HG03575 (cell line): ENCODE measurements around the gene BLTP3A.
"Not testable (repeated sequence)": the region's sequence is repeated elsewhere in the genome, so short reads cannot be mapped to it uniquely, and the experiment has no call there.

Source experiments
- ATAC-seq: cut with Tn5 transposase; IDR thresholded peaks from one replicate; pipeline ENCODE4 v1.9.1; 2021; ENCODE audit not compliant: unreplicated experiment, insufficient number of reproducible peaks, low FRiP score; ENCODE audit errors: extremely low read depth

Gene BLTP3A, protein sequence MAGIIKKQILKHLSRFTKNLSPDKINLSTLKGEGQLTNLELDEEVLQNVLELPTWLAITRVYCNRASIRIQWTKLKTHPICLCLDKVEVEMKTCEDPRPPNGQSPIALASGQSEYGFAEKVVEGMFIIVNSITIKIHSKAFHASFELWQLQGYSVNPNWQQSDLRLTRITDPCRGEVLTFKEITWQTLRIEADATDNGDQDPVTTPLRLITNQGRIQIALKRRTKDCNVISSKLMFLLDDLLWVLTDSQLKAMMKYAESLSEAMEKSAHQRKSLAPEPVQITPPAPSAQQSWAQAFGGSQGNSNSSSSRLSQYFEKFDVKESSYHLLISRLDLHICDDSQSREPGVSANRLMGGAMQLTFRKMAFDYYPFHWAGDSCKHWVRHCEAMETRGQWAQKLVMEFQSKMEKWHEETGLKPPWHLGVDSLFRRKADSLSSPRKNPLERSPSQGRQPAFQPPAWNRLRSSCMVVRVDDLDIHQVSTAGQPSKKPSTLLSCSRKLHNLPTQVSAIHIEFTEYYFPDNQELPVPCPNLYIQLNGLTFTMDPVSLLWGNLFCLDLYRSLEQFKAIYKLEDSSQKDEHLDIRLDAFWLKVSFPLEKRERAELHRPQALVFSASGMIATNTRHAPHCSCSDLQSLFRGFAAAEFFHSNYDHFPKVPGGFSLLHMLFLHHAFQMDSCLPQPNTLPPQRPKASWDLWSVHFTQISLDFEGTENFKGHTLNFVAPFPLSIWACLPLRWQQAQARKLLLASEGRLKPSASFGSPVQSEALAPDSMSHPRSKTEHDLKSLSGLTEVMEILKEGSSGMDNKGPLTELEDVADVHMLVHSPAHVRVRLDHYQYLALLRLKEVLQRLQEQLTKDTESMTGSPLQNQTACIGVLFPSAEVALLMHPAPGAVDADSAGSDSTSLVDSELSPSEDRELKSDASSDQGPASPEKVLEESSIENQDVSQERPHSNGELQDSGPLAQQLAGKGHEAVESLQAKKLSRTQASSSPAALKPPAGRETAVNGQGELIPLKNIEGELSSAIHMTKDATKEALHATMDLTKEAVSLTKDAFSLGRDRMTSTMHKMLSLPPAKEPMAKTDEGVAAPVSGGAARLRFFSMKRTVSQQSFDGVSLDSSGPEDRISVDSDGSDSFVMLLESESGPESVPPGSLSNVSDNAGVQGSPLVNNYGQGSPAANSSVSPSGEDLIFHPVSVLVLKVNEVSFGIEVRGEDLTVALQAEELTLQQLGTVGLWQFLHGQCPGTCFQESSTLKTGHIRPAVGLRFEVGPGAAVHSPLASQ (N-terminal part only)

DNA sequence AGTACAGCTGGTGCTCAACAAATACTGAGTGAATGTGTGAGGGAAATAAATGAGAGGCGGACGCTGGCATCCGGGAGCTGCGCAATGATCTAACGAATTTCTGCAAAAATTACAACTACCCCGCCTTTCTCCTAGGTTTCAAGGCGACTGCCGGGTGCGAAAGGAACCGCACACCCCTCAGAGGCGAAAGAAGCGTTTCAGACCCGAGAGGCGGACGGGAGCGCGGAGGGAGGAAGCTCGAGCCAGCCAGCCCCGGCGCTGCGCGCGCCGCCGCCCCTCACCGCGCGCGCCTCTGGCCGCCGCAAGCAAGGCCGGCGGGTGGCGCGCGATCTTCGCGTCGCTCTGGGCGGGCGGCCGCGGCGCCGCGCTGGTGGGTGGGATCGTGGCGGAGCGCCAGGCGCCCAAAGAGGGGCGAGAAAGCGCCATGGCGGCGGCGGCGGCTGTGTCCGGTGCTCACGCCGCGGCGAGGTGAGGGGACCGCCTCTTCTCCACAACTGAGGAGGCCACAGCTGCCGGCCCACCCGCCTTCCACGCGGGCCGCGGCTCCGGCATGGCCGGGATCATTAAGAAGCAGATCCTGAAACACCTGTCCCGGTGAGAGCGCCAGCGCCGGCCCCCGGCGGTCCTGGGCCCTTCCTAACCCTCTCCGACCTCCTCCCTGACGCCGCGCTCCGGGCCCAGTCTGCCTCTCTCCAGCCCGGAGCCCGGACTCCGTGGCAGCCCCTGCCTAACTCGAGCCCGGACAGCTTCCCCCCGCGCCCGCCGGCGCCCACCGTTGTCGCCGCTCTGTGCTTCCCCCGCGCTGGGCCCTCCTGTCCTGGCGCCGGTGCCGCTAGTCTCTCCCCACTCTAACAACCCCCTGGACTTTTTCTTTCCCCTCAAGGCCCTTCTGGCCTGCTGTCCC, at the start of gene BLTP3A:
TSS of gene BLTP3A (plus strand) at position 383 of the 904 bp plus-strand sequence. CDS start at position 551, 168 bp downstream.
- ATAC-seq = no peak

DNA sequence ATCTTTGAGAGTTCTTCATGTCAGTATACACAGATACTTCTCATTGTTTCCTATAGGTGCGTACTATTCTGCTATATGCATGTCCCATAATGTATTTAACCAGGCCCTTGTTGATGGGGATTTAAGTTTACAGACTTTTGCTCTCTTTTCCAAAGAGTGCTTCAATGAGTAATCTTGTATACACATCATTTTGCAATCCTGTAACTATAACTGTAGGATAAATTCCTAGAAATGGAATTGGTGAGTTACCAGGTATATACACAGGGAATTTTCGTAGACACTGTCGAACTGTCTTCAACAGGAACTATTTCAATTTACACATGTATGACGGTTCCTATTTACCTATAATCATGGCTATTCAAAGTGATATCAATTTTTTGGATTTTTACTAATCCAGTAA, 49.8 kb upstream of the BLTP3A start:
- no peak for ATAC-seq

DNA sequence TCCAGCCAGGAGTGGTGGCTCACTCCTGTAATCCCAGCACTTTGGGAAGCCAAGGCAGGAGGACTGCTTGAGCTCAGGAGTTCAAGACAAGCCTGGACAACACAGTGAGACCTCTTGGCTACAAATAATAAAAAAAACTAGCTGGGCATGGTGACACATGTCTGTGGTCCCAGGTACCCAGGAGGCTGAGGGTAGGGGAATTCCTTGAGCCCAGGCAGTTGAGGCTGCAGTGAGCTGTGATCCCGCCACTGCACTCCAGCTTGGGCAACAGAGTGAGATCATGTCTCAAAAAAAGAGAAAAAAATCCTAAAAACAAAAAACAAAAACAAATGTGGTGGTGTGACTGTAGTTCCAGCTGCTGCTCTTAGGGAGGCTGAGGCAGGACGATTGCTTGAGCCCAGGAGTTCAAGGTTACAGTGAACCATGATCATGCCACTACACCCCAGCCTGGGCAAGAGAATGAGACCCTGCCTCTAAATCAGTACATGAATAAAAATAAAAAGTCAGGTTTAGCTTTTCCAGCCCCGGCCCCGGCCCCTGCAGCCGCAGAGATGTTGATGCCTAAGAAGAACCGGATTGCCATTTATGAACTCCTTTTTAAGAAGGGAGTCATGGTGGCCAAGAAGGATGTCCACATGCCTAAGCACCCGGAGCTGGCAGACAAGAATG, 48.1 kb upstream of the BLTP3A start:
- ATAC-seq = no peak

DNA sequence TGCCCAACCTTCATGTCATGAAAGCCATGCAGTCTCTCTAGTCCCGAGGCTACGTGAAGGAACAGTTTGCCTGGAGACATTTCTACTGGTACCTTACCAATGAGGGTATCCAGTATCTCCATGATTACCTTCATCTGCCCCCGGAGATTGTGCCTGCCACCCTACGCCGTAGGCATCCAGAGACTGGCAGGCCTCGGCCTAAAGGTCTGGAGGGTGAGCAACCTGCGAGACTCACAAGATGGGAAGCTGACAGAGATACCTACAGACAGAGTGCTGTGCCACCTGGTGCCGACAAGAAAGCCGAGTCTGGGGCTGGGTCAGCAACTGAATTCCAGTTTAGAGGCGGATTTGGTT, 47.6 kb upstream of the BLTP3A start:
- ATAC-seq = not testable (repeated sequence)

DNA sequence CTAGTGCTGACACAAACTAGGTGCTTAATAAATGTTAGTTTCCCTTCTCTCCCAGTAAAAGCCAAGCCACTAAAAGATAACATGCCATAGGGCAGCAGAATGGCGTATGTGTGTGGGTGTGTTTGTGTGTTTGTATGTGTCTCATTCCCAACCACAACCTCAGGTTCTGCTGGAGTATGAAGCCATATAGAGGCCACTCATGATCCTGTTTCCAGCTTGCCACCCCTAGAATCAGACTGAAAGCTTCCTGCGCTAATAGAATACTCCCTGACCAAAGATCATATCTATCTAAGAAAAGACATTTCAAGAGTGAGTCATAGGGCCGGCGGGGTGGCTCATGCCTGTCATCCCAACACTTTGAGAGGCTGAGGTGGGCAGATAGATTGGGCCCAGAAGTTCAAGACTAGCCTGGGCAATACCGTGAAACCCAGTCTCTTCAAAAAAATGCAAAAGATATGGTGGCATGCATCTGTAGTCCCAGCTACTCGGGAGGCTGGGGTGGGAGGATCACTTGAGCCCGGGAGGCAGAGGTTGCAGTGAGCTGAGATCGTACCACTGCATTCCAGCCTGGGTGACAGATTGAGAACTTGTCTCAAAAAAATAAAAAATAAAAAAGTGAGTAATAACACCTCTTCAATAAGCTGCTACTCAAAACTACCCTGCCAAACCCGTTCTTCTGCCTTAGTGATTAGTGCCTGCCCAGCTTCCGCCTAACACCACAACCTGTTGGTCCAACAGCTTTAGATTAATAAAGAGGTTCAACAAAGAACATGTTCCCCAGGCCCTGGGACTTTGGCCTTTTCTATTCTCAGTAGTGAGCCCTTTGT, 46.4 kb upstream of the BLTP3A start:
- ATAC-seq = no peak

DNA sequence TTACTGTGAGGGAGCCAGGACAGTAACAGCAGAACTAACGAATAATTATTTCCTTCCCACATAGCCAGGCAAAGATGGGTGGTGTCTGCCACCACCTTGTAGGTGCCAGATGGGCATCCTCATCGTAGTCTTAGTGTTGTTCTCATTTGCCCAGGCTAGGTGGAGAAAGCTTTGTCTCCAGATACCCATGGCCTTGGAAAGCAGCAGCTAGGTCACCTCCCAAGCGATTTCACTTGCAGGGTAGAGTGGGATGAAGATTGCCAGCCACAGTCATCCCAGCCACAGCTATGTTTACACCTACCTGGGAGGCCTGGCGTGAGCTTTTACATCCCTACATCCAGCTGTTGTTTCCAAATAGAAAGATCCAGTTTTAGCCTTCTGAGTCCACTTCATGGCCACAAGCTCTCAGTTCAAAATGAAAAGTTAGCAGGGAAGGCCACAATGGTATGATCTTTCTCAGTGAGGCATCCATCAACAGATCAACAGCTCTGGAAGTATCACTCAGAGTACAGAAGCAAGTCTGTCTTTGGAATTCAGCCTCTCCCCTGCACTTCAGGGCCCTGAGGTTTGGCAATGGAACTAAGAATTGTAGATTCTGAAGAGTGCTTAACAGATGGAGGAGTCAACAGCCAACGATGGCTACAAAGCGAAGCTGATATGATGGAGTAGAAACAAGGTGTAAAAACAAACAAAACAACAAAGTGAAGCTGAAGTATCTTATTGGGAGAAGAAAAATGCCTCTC, 45.6 kb upstream of the BLTP3A start:
- no peak for ATAC-seq

DNA sequence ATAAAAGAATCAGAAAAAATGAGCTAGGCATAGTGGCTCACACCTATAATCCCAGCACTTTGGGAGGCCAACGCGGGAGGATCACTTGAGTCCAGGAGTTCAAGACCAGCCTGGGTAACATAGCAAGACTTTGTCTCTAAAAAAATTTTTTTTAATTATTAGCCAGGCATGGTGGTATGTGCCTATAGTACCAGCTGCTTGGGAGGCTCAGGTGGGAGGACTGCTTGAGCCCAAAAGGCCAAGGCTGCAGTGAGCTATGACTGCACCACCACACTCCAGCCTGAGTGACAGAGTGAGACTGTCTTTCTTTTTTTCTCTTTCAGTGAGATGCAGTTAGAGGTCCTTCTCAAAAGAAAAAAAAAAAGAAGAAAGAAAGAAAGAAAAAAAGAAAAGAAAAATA, 43.1 kb upstream of the BLTP3A start:
- ATAC-seq = no peak

DNA sequence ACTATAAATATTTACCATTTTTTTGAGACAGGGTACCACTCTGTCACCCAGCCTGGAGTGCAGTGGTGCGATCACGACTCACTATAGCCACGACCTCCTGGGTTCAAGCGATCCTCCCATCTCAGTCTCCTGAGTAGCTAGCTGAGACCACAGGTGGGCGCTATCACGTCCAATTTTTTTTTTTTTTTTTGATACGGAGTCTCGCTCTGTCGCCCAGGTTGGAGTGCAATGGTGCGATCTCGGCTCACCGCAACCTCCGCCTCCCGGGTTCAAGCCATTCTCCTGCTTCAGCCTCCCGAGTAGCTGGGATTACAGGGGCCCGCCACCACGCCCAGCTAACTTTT, 35.4 kb upstream of the BLTP3A start:
- ATAC-seq = not testable (repeated sequence)

DNA sequence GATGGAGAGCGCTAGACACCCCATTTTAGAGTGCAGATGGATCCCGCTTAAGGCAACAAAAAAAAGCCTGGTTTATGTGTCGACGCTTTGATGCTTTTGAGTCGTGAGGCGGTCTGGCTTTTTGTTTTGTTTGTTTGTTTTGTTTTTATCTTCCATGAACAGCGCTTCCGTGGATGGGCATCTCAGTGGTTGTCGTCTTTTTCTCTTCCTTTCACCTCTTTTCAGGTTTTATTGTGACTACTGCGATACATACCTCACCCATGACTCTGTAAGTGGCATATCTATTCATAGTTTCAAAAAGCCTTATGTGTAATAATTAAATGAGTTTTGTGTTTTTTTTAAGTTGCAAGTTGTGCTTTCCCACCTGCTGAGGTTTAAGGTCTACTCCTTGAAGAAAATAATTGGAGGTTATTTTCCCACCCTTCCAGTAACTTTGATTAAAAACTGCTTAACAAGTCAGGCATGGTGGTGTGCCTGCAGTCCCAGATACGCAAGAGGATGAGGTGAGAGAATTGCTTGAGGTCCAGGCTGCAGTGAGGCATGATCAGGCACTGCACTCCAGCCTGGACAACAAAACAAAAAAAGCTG, 34.1 kb upstream of the BLTP3A start:
- no peak for ATAC-seq

DNA sequence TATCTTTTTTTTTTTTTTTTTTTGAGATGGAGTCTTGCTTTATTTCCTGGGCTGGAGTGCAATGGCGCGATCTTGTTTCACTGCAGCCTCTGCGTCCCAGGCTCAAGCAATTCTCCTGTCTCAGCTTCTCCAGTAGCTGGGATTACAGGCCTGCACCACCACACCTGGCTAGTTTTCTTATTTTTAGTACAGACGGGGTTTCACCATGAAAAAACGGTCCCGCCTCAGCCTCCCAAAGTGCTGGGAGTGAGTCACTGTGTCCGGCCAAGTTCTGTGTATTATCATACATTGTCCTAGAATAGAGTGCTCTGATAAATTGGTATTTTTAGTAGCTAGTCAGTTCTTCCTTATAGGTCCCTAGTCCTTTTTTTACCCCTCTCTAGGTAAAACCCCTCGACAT, 31.8 kb upstream of the BLTP3A start:
- ATAC-seq = no peak

DNA sequence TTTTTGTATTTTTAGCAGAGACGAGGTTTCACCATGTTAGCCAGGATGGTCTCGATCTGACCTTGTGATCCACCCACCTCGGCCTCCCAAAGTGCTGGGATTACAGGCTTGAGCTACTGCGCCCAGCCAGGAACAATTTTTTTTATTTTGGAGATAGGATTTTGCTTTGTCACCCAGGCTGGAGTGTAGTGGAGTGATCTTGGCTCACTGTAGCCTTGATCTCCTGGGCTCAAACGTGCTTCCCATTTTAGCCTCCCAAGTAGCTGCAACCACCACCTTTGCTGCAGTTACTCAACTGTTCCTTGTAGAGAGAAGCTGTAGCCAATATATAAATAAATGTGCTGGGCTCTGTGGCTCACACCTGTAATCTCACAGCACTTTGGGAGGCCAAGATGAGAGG, 30.2 kb upstream of the BLTP3A start:
- not testable (repeated sequence) for ATAC-seq

DNA sequence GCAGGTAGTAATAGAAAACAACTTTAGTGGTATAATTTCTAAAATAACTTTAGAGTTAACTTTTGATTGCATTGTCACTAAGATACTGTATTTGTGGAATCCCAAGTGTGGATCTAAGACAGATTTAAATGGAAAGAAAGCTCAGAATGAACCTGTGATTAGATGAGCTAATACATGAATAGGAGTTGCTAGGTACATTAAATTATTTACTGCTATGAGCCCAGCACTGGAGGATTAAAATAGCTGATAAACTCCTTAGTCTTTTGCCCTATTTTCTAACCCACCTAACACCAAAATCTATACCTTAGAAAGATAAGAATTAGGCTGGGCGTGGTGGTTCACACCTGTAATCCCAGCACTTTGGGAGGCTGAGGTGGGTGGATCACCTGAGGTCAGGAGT, 23.7 kb upstream of the BLTP3A start:
- no peak for ATAC-seq

DNA sequence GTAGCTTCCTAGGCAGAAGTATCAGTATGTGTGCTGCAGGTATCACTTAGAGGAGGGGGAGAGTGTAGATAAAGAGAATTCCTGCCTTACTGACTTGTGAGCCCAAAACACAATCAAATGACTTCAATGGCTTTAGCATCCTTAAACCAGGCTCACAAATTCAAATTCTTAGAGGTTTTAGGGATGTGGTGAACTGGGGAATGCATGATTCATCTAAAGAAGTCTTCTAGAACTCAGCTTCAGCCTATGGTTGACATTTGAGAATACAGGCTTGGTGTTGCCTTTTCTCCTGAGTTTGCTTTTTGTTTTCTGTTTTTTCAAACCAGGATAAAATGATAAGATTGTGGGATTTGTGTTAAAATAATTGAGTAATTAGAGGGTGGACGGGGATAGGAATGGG, 20.2 kb upstream of the BLTP3A start:
- no peak for ATAC-seq

DNA sequence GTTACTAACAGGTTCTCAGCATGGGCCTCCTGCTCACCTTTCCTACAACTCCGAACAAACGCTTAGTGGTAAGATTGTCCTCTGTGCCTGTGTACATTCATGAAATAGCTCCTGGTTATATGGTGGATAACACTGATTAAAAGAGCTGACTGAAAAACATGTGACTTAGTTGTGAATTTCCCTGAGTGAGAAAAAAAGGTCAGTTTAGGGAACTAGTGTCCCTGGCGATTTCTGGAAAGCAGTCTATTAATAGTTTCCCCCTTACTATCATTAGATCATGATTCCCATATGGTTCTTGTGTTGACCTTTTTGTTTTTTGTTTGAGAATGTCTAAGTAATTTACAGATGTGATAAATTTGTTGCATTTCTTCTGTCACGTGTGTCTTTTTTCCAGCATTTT, 18.9 kb upstream of the BLTP3A start:
- no peak for ATAC-seq

DNA sequence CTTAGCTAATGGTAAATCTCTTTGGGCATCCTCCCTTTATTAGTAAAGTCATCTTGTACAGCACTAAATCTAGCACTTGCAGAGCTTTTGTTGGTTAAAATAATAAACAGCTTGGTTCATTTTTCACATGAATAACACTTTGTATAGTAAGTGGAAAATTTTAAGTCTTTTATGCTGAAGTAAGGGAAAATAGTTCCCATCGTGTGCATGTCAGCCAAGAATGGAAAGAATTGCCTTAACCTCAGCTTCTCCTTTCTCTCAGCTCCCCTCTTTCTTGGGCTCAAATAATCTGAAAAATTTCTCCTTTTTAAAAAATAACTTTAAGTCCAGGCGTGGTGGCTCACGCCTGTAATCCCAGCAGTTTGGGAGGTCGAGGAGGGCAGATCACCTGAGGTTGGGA, 18.0 kb upstream of the BLTP3A start:
- no peak for ATAC-seq

DNA sequence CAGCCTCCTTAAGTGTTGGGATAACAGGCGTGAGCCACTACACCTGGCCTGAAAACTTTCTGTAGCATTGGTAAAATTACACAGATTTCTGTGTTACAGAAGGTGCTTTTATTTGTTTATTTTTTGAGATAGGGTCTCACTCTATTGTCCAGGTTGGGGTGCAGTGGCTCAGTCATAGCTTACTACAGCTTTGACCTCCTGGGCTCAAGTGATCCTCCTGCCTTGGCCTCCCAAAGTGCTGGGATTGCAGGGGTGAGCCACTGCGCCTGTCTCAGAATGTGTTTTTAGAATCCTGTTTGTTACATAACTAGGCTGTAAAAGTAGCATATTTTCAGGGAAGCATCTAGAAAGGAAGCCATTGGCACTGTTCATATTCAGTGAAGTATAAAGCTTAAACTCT, 16.9 kb upstream of the BLTP3A start:
- no peak for ATAC-seq
